UCSD-AML1 (cell line): ENCODE results near the gene ANXA6.
A peak's percentile ranks its signal among the peaks of the same experiment; 100 is the strongest.
"Not testable (repeated sequence)": the region's sequence is repeated elsewhere in the genome, so short reads cannot be mapped to it uniquely, and the experiment has no call there.

Experiments
- DNase-seq: peaks from one replicate; lab custom pipeline; 2025; ENCODE audit not compliant: unreplicated experiment; lab: John Stamatoyannopoulos, UW

Gene ANXA6

DNA sequence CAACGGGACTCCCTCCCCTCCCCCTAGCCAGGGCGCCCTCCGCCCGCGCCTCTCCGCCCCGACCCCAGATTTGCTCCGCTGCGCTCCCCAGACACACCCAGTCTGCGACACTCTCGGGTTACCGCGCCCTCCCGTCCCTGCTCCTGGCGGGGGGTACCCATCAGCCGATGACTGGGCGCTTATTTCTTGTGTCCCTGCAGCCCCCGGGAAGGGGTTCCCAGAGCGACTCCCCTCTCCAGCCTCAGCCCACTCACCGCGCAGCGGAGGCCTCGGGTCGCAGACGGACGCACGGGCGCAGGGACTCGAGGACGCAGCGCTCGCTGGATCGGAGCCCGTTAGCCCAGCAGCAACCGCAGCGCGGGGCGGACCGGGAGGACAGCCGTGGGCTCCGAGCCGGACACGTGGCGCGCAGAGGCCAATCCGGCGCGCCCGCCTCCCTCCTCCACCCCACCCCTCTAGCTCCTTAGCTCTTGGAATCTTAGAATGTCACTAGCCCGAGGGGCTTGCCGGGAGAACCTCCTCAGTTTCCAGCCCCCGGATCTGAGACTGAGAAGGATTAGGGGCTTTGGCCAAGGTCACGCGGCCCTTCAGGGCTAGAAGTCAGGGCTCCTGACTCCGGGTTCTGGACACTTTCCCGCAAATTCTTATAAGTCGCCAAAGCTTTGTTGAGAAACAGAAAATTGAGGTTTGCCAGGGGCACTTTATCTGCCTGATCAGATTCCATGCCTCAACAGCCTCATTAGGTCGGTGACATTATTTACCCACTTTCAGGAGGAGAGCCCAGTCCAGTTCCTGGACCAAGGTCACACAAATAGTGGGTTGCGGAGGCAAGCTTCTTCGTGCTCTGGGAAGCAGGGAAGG lies at the start of gene ANXA6:
TSS of gene ANXA6 (minus strand) at position 354 of the 861 bp plus-strand sequence. CDS start 9,878 bp downstream, outside the sequence.
- DNase-seq: peak; percentile 69

DNA sequence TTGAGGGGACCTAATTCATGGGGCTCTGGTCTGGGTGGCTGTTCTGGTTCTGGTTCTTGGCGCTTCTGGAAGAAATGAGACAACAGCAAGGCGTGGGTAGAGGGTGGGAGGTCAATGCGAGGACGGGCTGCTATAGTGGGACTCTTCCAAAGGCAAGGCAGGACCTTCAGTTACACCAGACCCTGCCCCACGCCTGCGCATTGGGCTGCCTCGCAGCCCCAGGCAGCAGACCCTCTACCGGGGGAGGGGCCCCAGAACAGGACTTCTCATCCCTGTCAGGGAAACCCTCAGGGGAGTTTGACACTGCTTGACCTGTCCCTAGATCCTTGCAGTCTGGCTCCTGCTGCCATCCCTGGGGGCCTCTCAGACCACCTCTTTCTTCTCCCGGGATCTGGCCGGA lies 47.8 kb upstream of the ANXA6 start:
- DNase-seq: no peak

DNA sequence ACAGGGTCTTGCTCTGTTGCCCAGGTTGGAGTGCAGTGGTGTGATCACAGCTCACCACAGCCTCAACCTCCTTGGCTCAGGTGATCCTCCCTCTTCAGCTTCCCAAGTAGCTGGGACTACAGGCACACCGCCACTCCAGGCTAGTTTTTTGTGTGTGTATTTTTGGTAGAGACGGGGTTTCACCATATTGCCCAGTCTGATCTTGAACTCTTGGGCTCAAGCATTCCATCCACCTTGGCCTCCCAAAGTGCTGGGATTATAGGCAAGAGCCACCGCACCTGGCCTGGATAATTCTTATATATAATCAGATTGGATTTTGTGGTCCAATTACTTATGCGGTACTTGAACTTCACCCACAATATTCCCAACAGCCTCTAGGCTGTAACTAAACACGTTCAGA lies 46.5 kb upstream of the ANXA6 start:
- DNase-seq: no peak

DNA sequence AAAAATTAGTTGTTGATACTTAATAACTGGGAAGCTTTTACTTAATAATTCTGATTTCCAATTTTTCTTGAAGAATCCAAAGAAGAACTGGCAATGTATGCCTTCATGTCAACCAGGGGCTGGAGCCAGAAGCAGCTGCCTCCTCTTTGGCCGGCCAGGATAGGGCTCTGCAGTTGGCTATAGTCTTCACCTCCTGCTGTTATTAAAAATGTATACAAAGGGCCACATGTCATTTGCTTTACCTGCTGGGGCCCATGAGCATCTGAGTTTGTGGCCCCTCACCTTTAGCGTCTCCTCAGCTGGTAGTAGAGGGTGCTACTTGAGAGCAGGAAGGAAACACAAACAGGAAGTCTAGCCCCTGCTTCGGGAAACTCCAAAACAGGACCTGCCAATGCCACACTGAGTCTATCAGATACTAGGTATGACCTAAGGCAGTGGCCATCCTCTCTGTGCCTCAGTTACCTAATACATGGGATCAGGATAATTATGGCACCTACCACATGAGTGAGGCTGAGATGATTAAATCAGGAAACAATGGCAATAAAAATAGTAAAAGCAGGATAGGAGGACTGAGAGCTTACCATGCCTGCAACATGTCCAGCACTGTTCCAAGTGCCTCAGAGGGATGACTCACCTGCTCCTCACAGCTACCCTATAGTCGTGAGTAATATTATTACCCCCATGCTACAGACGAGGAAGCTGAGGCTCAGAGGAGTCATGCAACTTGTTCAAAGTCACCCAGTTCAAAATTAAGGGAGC lies 45.0 kb upstream of the ANXA6 start:
- no peak for DNase-seq

DNA sequence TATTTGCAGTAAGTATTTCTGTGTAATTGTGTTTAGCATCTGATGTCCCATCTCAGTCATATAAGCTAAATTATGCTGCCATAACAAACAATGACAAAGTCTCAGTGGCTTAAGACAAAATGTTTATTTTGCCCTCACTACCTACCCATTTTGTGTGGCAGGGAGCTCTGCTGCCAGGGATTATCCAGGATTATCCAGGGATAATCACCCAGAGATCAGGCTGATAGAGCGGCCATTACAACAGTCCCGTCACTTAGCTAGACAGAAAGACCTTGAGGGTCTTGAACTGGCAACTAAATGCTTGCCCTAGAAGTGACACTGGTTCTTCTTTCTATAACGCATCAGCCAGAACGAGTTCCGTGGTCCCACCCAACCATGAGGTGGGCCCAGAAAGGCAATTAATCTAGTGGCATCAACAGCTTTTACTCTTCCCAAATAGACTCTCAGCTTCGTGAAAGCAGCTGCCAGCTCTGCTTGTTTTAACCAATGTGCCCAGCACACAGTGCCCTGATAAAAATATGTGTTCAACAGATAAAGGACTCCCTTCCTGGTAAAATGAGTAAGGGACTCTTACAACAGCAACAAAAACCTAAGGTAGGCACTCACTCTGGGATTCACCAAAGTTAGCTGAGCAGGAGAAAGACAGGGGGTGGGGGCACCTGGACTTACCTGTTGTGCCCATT lies 43.5 kb upstream of the ANXA6 start:
- DNase-seq: no peak

DNA sequence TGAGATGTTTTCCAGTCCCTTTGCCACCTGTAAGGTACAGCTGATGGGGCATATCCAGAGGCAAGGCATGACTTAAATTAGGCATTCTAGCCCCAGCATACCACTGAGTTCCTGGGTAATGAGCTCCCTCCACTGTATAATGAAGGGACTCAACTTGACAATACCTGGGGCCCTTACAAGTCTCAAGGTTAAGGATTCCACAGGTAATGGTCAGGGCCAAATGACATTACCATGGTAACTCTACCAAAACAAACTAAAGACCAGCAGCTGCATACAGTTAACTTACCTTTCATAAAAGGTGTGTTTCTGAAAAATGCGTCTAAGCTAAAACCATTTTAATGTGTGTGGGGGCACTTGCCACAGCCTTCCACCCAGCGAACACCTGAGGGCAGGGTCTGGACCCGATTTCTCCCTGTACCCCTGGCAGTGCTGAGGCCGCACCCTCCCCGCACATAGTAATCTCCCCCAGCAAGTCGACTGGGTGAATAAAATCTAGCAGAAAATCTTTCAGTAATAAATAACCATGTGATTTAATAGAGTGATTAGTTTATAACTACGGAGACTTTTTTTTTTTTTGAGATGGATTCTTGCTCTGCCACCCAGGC lies 42.1 kb upstream of the ANXA6 start:
- no peak for DNase-seq

DNA sequence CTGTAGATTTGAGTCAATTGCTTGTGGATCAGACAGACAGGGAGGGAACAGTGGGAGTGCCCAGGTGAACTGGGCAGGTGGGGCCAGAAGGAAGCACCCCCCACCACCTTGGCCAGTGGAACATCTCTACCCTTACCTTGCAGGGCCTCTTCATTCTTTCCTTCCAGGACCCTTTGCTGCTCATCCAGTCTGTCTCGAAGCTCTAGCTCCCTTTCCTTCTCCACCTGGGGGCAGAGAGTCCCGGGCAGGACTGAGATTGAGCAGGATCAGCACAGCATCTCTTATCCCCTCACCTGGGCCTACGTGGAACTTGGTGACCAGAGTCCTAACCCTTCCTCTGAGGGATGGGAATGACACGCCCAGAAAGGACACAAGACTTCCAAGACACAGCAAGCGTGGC lies 41.3 kb upstream of the ANXA6 start:
- no peak for DNase-seq

DNA sequence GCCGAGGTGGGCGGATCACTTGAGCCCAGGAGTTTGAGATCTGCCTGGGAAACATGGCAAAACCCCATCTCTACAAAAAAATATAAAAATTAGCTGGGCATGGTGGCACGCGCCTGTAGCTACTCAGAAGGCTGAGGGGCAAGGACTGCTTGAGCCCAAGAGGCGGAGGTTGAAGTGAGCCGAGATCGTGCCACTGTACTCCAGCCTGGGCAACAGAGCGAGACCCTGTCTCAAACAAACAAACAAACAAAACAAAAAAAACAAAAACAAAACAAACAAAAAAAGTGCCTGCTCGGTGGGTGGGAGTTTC lies 39.7 kb upstream of the ANXA6 start:
- DNase-seq: not testable (repeated sequence)

DNA sequence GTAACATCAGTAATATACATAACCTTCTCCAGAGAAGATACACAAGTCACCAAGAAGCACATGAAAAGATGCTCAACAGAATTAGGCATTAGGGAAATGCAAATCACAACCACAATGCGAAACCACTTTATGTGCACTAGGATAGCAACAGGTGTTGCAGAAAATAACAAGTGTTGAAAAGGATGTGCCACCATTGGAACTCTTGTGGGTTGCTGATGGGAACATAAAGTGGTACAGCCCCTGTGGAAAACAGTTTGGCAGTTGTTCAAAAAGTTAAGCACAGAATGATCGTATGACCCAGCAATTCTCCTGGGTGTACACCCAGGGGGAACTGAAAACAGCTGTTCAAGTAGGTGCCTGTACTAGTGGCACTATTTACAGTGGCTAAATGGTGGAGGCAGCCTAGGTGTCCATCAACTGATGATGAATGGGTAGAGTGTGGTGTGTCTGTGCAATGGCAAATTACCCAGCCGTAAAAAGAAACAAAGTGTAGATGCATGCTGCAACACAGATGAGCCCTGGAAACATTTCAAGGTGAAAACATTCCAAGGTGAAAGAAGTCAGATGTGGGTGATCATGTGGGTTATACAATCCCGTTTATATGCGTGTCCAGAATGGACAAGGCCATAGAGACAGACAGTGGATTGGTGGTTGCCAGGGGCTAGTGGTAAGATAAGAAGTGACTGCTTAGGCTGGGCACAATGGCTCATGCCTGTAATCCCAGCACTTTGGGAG lies 39.1 kb upstream of the ANXA6 start:
- no peak for DNase-seq

DNA sequence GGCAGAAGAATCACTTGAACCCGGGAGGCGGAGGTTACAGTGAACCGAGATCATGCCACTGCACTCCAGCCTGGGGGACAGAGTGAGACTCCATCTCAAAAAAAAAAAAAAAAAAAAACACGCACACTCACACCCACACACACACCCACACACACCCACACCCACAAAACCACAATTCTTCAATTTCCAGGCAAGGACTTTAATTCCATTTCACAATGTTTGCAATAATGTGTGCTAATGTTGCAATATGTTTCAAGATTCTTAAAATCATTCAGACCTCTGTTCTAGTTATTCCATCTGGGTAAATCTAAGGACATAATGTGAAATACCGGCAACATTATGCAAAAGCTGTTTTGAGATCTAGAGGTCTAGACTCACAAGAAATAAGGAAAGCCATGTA lies 38.0 kb upstream of the ANXA6 start:
- no peak for DNase-seq

DNA sequence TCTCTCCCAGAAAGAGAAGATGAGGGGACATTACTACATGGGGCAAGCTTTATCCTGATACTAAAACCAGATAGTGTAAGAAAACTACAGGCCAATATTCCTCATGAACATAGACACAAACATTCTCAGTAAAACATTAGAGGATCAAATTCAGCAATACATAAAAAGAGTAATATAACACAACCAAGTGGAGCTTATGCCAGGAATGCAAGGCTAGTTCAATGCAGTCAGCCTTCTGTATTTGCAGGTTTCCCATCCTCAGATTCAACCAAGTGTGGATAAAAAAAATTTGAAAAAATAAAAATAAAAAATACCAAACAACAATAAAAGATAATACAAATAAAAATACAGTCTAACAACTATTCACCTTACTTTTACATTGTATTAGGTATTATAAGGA lies 35.0 kb upstream of the ANXA6 start:
- no peak for DNase-seq

DNA sequence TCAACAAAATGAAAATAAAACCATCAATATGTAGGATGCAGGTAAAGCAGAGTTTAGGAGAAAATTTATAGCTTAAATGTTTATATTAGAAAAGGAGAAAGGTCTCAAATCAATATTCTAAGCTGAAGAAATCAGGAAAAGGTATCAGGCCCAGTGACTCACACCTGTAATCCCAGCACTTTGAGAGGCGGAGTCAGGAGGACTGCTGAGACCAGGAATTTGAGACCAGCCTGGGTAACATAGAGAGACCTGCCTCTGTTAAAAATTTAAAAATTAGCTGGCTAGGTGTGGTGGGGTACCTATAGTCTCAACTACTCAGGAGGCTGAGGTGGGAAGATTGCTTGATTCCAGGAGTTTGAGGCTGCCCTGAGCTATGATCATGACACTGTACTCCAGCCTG lies 34.1 kb upstream of the ANXA6 start:
- no peak for DNase-seq

DNA sequence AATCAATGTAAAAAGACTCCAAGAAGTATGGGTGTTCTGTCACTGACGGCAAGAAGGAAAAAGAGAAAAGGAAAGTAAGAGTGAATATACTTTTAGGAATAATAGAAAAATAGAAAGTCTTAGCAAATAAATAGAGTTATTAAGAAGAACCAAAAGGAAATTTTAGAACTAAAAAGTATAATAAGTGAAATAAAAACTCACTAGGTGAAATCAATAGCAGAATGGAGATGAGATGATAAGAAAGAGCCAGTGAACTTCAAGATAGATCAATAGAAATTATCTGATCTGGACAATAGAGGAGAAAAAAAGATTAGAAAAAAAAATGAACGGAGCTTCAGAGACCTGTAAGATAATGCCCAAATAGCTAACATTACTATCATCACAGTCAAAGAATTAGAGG lies 31.6 kb upstream of the ANXA6 start:
- no peak for DNase-seq

DNA sequence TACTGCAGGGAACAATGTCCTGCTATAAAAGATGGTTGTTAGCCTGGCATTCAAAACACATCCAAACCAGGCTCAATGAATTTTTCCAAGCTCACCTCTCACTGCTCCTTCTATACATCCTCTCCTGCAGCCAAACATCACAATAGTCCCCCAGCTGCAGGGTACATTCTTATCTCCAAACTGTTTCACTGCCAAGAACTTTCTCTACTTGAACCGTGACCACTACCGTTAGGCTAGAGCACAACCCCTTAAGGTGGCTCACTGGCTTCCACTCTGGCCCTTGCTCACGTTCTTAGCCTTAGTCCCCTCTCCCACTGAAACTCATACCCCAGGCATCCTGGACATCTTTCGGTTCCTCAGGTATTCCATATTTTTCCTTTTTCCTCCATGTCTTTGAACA lies 29.0 kb upstream of the ANXA6 start:
- DNase-seq: no peak

DNA sequence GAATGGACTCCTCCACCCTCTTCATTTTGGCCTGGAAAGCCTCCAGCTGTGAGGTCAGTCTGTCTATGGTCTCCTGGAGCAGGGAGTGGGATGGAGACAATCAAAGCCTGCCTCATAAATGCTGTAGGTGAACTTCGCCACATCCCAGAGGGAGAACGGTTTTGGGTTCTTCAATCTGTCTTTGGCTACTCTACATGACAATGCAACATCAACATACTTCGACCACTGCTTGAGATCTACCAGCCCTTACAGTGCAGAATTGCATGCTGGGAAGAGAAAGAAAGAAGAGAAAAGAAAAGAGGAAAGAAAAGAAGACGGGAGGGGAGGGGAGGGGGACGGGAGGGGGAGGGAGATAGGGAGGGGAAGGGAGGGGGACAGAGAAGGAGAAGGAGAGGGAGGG lies 28.5 kb upstream of the ANXA6 start:
- DNase-seq: no peak

DNA sequence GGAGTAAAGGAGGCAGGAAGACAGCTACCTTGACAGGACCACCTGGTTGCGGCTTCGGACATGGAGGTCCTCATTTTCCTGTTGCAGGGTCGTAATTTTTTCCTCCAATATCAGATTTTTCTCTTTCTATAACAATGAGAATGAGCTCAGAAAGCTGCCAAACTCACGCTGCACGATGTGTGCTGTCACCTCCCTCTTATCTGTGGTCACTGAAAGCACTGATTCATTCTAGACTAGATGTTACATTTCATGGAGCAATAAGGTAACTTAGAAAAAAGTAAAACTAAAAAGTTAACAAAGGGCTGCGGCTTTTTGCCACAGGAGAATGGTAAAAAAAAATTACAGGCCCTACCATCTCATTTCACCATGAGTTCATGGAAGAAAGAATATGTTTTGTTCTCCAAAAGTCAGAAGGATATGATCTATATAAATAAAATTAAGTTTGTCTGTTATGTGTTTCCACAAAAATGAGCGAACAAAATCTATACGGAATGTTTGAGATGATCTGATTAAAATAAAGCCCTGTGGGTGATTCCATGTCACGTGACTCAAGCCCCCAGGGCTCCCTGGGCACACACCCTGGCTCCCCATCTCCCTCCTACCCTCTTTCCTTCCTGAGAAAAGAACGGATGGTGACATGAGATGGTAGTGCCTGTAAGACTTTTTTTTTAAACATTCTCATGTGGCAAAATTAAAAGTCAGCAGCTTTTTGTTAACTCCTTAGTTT lies 26.9 kb upstream of the ANXA6 start:
- no peak for DNase-seq

DNA sequence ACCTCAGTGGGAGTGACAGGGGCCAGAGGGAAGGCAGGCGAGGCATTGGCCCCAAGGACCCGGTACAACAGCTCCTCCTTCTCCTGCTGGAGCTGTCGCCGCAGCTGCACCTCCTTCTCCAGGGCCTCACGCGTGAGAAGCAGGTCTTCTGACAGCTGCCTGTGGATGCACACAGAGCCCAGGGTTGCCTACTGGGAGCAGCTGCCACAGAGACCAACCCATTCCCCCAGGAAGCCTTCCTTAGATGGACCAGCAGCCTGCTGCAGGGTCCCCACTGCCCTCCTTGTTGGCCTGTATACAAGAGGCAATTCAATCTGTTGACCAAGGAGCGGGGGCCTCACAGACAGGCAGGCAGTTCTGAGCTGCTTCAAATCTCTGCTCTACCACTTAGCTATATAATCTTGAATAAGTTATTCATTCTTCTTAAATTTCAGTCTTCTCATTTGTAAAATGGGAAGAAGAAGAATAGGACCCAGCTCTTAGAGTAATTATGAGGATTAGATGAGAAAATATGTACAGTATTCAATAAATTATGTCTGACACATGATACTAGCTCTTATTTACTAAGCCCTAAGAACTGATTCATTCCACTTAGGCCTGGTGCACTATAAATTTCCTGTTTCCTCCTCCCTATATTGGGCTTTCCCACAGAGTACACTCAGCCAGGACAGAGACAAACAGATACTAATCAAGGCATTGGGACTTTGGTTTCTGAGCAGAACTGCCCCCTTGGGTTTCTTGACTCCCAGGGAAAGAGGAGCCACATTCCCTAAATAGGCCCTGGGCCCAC lies 26.1 kb upstream of the ANXA6 start:
- no peak for DNase-seq

DNA sequence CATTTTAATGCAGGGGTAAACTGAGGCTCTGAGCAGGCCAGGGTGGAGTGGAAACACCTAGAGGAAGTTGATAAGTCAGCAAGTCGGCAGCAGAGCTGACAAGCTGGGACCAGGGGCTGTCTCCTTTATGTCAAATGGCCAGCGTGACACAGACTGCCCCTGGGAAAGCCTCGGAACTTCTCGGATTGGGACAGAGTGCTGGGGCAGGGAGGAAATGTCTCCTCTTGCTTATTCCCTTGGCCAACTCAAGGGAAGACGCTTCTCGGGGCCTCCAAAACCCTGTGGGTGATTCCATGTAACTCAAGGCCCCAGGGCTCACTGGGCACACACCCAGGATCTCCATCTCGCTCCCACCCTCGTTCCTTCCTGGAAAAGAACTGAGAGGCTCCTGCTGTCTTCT lies 25.4 kb upstream of the ANXA6 start:
- no peak for DNase-seq

DNA sequence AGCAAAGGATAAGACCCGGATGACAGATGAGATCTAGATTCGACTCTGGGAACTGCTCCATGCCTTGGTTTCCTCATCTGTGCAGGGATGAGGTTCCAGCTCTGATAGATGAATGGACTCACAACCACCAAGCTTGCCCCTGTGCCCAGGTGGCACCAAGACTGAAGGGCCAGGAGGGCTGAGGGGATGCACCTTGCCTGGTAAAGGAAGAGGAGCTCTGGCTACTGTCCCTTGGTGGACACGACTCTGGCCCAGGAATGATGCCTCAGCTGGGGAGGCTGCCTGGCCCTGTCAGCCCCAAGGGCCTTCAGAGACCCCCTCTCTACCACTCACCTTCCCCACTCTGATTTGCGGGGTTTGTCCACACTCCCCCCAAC lies 24.9 kb upstream of the ANXA6 start:
- no peak for DNase-seq
